Tongue (tissue), 2 donors: ENCODE results near the gene ADPGK. TPM values are rescaled to one million over a fixed set of nuclear protein-coding genes. Genes with fewer than 3 reads are reported as not detected.

Source experiments
- DNase-seq: peaks from one replicate; pipeline ENCODE4 v3.0.0-alpha.2; 2015
- total RNA-seq: library from RNA; depleted of rRNA; stranded (reverse); fragments of >200 nt; gene quantifications from one replicate; pipeline ENCODE4 v1.2.3, GENCODE V29; 2014

Gene ADPGK
- total RNA-seq, 1 donor from 2014 or later, result 40.5 TPM

DNA sequence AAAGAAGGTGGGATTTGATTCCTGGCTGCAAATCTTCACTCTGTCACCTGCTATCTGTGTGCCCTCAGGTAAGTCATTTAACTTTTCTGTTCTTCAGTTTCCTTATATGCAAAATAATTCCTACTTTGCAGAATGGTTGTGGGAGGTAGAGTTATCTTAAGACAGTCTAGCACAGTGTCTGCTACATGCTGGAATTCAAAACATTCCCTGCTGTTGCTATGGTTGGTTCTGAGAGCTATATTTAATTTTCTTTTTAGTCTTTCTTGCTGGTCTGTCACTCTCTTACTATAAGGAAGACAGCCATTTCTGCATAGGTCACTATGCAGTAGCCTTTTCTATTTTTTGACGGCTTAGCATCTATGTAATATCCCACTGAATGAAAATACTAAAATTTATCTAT lies 4.0 kb upstream of the ADPGK start:
- DNase-seq, result no peak

DNA sequence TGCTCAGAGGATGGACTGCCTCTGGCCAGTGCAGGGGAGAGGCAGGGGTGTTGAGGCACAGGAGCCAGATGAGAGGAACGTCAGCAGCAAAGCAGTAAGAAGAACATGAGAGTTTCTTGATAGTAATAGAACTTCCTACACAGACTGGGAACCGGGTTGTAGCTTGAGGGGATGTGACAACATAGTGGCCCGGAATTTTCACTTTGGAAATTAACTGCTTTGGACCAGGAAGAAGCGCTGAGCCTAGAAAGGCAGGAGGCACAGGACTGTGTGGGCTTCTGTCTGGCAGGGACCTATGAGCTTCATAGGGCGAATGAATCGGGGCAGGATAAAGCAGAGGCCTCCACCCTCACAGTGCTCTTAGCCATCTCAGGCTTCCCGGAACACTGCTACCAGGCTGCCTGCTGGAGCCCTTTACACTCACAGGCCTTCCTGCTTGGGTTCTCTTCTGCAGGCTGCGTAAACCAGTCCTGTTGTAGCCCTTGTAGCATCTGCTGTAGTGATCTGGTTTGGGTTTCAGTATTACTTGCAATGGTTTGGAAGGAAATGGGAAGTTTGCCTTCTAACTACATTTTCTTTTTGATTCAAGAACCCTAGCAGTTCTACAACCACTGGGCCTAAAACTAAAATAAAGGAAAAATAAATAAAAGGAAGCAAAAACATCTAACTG lies 3.3 kb upstream of the ADPGK start:
- DNase-seq, result no peak

DNA sequence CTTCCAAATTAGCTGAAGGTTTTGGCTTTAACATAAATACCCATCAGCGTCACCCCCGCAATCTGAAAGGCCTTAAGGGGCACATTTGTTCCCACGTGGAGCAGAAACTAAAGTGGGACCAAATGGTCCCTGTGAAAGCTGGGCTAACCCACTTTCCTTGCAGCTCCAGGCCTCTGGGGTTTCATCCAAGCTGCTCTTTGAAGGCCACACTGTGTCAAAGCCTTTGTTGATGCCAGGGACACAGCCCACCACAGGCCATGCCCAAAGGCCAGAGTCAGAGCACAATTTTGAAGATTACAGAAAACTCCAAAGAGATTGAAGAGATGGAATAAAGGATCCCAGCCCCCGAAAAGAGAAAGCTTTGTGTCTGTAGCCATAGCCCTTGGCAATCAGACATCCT lies 2.7 kb upstream of the ADPGK start:
- DNase-seq, result no peak

DNA sequence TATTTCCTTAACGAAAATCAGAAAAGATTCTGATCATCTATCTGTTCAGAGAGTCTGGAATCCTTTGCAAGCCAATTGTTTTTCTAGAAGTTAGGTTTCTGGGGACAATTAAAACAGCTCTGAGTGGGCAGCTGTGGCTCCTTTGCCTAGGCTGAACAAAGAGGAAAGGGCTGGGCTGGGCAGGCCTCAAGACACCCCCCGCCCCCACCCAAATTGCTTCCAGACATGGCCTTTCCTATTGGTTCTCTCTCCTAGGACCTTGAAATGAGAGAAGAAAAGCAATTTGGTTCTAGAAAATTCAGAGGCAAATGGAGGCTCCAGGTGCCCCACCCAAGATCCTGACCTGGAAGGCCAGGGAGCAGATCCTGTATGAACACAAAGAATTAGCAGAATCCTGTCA lies 2.3 kb upstream of the ADPGK start:
- DNase-seq, result no peak

DNA sequence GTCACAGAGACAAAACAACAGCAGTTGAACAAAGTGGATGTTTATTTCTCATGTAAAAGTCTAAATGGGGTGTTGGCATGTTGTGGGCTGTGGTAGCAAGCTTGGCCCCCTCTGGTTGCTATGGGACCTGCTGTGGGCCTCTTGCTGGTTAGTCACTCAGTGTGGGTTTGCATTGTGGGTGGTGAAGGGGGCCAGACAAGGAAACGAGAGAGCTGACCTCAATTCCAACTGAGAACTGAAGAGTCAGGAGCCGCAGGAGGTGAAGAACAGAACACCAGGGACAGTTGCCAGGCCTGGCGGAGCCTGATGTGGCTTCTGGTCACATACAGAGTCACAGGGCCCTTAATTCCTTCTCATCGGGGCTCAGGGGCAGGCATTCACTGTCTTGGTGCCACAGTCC lies 1.9 kb upstream of the ADPGK start:
- no peak for DNase-seq

DNA sequence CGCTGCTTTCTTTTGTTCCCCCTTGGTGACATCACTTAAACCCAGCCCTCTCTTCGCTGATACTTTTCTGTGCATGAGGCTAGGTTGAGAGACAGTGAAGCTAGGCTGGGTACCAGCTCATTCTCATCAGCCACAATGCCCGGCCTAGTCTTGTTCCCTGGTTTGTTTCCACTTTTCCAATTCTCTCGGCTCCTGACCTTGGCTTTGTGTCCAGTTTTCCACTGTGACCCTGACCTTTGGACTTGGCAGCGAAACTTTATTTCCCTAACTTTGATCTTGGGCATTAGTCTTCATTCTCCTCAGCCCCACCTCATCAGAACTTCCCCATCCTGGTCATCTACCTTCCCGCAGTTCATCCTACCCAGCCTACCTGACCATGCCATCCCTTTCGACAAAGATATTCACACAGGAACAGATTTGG lies 908 bp upstream of the ADPGK start:
- DNase-seq, result no peak

DNA sequence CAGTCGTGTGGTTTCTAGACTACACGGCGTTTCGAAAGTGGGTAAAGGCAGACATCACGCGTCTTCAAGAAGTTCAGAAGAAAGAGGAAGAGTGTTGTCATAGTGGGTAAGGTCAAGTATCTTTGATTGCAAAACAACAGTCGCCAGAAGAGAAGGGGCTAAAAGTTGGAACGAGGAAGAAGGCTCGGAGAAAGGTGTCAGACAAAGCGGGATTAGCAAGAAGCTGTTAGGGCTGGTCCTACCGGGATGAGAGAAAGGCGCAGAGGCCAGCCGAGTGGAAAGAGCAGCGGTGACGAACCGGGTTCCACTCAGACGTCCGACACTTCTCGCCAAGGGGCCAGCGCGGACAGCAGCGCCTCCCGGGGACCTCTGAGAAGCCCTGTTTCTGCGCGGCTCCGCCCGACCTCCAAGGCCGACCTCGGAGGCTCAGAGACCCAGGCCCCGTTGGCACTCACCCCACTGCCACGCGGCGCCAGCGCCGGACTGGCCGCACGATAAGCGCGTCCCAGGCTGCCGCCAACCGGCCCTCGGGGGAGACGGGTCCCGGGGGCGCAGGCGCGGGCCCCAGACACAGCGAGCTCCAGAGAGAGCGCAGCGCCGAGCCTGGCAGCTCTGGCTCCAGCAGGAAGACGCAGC lies 436 bp downstream of the ADPGK start:
- DNase-seq, result no peak

DNA sequence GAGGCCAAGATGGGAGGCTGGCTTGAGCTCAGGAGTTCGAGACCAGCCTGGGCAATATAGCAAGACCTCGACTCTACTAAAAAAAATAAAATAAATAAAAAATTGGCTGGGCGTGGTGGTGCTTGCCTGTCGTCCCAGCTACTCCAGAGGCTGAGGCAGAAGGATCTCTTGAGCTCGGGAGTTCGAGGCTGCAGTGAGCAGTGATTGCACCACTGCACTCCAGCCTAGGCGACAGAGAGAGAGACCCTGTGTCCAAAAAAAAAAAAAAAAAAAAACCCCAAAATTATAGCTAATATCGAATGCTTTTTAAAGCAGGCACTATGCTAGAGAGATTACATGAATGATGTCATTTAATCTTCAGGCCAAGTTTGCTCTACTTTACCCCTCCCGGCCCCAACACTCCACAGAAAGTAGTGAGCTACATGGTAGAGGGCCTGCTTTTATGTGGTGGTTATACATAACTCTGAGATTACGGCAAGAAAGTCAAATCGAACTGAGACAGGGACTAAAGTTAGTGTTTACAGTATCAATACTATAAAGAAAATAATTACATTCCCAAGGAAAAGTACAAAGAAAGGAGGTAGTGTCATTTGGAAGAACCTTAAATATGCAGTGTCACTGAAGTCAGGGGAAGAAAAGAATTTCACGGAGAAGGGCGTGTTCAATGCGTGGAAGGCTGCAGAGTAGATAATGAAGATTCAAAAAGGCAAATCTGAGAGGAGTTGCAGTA lies 1.1 kb downstream of the ADPGK start:
- DNase-seq, result peak; percentile 25

DNA sequence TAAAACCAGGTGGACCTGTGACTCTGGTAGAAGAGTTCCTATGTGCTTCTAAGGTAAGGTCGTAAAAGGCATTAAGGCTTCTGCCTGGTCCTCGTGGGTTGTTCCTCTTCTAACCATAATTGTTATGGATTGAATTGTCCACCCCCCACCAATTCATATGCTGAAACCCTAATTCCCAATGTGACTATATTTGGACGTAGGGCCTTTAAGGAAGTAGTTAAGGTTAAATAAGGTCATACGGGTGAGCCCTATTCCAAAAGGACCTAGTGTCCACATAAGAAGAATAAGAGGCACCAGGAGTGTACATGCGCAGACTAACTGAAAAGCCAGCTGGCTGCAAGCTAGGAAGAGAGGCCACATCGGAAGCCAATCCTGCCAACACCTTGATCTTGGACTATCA lies 1.9 kb downstream of the ADPGK start:
- DNase-seq, result no peak

DNA sequence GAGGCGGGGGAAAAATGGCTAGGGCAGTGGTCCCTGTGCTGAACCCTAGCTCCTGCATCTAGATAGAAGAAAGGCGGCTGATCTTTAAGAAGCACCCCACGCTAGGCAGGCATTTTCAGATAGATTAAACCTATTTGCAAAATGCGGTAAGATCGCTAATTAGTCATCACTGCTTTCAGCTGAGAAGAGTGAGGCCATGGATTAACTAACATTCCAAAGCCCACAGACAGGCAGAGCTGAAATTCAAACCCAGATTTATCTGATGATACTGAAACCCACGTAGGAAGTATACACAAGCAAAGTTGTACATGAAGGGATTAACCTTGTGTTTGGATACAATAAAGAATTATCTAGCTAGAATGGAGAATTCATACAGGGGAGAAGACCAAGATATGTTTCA lies 4.8 kb downstream of the ADPGK start:
- no peak for DNase-seq

DNA sequence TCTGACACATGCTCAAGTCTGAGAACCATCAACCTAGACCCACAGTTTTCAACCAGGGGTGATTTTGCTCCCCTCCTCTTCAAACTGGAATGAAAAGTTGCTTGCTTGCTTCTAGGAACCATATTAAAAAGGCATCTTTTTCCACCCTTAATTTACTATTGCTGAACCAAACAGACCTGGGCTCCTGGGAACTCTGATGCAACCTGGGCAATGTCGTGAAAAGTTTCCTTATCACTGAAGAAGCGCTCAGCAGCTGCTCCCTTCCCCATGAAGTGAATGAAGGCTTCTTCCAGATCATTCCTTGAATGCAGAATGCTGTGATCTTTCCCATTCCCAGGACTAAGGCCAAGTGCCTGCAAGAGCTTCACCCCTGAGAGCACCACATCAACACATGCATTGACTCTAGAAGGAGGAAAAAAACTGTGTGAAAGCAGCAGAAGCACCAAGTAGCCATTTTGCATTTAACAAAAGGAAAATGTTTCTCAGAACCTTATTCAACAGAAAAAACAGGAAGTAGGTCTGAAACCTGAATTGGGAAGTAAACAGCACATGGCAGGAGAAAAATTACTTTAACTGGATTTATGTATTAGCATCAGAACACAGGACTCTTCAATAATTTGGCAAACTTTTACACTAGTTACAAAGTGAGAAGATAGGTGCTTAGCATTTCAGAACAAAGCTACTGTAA lies 8.7 kb downstream of the ADPGK start:
- no peak for DNase-seq

DNA sequence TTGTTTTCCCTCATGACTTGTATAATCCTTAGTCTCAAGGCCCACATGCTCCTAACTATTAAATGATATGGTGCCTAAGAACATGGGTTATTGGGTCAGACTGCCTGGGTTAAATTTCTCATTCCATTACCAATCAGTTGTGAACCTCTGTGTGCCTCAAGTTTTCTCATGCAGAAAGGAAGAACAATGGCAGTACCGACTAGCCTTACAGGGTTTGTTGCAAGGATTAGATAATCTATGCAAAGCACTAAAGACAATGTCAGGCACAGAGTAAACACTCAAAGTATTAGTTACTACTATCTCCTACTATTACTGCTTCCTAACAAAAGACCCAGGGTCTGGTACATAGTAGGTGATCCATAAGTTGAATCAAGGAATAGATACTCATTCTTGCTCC lies 12.2 kb downstream of the ADPGK start:
- DNase-seq, result no peak

DNA sequence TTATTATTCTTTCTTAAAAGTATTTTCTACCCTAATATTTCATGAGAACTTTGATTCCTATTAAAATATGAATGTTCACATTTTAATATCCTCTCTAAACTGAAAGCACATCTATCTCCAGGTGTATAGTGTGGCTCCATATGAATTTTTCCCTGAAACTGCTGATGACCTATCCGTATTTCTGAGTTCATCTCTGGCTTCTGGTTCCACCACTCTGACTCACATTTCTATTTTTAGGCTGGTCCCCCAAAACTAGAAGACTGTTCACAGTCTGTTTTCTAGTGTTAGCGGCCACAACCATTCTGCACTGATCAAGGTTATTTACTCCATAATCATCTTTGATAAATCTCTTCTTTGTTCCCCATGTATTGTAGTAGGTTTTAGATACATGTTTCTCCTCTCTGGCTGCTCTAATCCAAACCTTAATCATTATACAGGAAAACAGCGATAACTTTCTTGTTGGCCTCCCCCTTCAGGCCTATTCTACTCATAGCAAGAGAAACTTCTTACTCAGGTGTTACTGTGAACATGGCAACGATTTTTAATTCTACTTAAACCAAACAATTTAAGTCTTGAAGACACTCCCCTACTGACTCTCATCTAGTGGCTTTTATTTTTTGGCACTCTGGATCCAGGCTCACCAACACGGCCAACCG lies 12.8 kb downstream of the ADPGK start:
- DNase-seq, result no peak

DNA sequence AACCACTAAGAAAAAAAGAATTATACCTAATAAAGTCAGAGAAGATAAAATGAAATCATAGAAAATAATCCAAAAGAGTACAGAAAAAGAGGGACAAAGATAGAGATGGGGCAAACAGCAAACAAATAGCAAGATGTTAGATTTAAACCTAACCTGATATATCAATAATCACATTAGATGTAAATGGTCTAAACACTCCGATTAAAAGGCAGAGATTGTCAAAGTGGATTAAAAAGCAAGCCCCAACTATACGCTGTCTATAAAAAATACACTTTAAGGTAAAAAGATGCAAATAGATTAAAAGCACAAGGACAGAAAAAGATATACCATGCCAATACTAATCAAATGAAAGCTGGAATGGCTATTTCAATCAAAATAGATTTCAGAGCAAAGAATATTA lies 16.8 kb downstream of the ADPGK start:
- no peak for DNase-seq

DNA sequence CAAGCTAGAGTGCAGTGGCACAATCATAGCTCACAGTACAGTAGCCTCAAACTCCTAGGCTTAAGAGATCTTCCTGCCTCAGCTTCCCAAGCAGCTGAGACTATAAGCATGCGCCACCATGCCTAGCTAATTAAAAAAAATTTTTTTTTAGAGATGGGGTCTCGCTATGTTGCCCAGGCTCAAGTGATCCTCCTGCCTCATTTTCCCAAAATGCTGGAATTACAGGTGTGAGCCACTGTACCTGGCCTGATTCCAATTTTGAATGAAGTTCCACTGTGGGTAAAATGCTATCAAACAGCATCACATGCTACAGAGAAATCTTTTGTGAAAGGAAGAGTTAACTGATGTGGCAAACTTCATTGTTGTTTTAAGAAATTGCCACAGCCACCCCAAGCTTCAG lies 17.5 kb downstream of the ADPGK start:
- DNase-seq, result no peak

DNA sequence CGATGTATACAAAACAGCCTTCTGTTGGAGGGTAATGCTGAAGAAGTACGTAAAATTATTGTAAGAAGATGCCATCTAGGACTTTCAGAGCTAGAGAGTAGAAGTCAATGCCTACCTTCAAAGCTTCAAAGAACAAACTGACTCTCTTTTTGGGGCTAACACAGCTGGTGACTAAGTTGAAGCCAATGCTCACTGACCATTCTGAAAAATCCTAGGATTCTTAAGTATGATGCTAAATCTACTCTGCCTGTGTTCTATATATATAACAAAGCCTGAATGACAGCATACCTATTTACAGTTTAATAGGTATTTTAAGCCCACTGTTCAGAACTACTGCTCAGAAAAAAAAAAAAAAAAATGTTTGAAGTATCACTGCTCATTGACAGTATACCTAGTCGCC lies 18.9 kb downstream of the ADPGK start:
- DNase-seq, result no peak

DNA sequence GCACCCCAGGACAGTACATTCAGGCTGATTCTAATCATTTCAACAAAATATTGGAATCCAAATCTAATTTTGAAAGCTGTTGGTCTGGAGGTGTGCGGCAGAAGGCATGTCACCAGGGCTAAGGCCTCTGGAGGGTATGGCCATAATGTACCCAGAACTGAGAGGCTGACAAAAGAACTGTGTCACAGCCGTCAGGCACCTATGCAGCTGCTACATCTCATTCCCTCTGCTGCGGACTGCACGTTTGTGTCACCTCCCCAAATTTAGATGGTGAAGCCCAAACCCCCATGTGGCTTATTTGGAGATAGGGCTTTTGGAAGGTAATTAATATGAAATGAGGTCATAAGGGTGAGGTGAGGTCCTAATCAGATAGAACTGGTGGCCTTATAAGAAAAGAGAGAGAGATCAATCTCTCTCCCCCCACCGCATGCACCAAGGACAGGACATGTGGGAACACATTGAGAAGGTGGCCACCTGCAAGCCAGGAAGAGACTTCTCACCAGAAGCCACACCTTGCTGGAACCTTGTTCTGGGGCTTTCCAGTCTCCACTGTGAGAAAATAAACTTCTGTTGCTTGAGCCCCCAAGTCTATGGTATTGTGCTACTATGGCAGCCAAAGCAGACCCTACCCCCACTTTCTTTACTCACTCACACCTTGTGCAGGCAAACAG lies 22.8 kb downstream of the ADPGK start:
- no peak for DNase-seq

DNA sequence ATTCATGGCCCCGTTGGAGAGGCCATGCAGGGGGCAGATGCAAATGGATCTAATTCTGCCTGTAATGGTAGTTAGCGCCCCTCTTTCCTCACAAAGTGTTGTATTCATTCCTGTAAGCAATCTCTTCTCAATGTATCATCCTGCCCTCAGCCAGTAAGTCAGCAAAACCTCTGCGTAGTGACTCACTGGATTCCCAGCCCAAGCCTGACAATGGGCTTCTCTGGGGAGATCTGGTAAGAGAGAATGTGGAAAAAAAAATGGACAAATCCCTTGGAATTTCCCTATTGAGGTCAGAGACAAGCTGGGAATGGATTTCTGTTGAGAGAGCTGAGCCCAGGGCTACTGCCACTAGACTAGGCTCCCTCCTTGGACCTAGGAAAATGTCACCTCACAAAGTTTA lies 25.4 kb downstream of the ADPGK start:
- DNase-seq, result no peak

DNA sequence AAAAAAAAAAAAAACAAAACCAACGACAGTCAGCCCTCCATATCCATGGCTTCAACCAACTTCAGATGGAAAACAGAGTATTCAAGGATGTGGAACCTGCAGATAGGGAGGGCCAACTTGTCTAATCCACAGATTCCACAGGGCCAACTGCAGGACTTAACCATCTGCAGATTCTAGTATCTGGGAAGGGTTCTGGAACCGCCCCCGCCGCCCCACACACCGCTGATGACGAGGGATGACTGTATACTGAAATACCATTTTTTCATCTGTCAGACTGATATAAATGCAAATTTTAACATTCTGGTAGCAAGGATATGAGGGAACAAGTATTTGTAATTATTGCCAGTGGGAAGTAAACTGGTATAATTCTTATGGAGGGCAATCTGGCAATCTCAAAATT lies 29.5 kb downstream of the ADPGK start:
- no peak for DNase-seq

DNA sequence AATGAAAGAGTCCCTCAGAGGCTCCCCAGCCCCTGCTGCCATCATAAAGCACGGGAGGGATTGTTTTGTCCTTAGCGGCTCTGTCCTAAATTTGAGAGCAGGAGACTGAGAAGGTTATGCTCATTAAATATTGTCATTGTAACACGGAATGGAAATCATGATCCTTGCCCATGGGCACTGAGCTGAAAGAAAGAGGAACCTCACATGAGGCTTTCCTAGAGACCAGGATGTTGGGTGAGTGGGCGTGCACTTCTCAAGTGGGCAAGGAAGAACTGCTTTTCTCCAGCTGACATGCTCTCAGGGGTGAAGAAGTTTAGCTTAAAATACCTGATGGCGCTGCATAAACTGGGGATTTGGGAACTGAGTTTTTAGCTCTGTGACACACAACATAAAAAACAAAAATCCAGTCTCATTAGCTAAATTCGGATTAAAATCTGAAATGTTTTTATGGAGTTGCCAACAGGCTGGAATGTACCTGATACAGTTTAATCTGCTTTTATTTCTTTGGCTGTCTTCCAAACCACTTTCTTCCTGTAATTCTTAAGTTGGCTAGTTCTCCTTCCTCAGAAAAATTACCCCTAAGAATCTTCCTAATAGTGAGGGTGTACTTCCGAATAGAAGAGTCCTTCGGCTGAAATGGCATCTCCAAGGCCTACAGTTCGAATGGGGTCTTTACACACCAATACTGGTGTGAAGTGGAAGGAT lies 31.7 kb downstream of the ADPGK start:
- DNase-seq, result no peak

DNA sequence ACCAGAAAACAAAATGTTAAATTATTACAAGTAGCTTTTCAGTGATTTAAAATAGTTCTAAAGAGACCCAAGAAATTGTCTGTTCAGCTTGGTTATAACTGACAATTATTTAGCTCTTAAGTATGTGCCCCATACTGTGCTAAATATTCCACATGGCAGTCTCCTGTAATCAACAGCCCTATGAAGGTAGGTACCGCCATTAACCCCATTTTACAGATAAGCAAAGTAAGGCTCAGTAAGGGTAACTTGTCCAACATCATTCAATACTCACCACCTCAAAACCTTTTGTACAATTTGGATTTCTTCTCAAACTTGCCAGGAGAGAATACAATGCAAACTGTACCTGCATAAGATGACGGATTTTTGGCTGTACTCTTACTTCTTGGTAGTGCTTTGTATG lies 33.9 kb downstream of the ADPGK start:
- DNase-seq, result no peak
